ENCODE measurements around the gene SIX5.

SIX5 gene

DNA sequence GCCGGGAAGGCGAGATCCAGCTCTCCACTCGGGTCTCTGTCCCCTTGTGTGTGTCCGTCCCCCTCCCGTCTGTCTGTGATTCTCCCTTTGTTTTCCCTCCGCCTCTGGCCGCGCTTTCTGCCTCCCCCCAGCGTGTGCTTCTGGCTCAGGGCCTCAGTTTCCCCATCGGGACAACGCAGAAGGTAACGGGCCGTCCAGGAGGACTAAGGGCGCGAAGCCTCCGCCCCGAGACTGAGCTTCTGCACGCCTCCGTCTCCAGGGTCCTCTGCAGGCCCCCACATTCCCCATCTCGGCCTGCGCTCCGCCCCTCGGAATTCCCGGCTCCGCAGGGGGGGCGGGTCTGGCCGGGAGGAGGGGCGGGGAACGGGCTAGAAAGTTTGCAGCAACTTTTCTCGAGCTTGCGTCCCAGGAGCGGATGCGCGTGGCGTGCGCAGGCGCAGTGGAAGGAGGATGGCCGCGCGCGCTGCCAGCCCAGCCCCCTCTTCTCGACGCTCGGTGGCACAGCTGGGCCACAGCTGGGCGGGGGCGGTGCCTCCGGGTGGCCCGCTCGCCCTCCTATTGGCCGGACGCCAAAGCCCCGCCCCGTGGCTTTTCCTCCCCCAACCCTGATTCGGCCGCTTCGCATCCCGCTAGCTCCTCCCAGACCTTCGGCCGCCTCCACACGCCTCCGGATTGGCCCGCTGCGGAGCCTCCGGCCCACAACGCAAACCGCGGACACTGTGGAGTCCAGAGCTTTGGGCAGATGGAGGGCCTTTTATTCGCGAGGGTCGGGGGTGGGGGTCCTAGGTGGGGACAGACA, at the start of gene SIX5:
SIX5 (minus strand) TSS at position 269 of the 799 bp plus-strand sequence. CDS start 408 bp downstream, outside the sequence.
- peaks cover 19% of the 10 kb centered on the region for H3K27me3 ChIP-seq
- H3K4me1 ChIP-seq = peaks cover 59% of the 10 kb centered on the region
- peak within 1 kb of the TSS; percentile 82 for H3K9ac ChIP-seq
- no peak for TF ChIP-seq Cebpa-rat (IDR thresholded peaks at IDR 0.05)
- H3K36me3 ChIP-seq = no peaks in the 10 kb centered on the region
- H4K20me1 ChIP-seq = peaks cover 24% of the 10 kb centered on the region
- H3K27ac ChIP-seq = peak within 1 kb of the TSS; percentile 78
- peak within 1 kb of the TSS; percentile 98 for H3K4me2 ChIP-seq
- H3K9me3 ChIP-seq = no peaks in the 10 kb centered on the region
- H3K4me3 ChIP-seq = peak within 1 kb of the TSS; percentile 85

DNA sequence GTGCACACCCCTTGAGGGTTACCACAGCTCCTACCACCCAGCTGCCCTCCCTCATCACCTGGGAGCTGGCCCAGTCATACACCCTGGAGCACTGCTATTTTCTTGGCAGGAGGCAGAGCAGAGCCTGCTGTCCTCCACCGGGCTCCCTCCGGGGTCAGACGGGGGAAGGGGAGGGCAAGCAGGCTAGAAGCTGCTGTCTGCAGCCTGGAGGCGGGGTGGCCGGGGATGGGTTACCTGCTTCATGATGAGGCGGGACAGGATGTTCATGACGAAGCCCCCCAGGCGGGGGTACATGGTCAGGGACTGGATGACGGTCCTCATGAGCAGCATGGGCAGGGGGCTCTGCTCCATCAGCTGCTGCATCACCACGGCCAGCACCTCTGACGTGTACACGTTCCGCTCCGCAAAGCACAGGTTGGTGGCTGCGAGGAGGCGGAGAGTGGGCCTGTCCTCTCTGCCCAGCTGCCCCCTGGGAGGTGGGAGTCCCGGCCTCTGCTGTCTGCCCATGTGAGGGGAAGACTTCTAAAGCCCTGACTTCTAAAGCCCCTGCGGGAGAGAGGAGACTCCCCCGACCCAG, 48.8 kb upstream of the SIX5 start:
- H3K9me3 ChIP-seq = no peaks in the 10 kb centered on the region
- H3K4me2 ChIP-seq = peak overlapping the region; percentile 61
- peaks cover 46% of the 10 kb centered on the region for H3K4me1 ChIP-seq
- no peaks in the 10 kb centered on the region for H3K27me3 ChIP-seq
- H3K27ac ChIP-seq = peak overlapping the region; percentile 44; the same call in 1 of the 2 replicates
- TF ChIP-seq Cebpa-rat (IDR thresholded peaks at IDR 0.05) = no peak
- no peak overlapping the region for H3K9ac ChIP-seq
- H4K20me1 ChIP-seq = peaks cover 13% of the 10 kb centered on the region
- H3K4me3 ChIP-seq = no peak overlapping the region
- H3K36me3 ChIP-seq = peaks cover 46% of the 10 kb centered on the region

DNA sequence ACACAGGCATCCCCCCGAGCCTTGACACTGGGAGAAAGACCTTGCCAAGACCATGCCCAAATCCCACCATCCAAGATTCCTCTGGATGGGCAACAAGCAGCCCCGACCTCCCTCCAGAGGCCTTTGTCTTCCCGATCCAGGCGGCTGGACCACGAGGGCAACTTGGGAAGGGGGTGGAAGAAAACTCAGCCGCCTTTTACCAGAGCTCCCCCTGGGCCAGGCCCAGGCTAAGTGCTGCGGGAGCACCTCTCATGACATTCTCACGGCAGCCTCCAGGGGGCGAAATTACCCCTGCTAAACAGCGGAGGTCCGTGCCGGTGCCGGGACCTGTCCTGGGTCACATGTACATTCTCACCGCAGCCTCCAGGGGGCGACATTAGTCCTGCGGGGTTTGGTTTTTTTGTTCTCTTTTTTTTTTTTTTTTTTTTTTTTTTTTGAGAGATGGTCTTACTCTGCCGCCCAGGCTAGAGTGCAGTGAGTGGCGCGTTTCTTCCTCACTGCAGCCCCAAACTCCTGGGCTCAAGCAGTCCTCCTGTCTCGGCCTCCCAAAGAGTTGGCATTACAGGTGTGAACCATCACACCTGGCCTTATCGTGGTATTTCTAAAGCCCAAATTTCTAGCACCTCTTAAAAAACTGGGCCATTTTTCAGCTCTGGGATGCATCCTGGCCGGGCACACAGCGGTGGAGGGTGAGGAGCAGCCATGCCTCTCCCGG, 48.1 kb upstream of the SIX5 start:
- Histone ChIP-seq H3K4me1 (peaks cover 46% of the 10 kb centered on the region), H3K27ac (peak overlapping the region; percentile 44; the same call in 1 of the 2 replicates), H4K20me1 (peaks cover 13% of the 10 kb centered on the region), H3K4me2 (peak overlapping the region; percentile 90), H3K36me3 (peaks cover 39% of the 10 kb centered on the region), H3K9ac (no peak overlapping the region), H3K4me3 (no peak overlapping the region), H3K9me3 (no peaks in the 10 kb centered on the region), H3K27me3 (no peaks in the 10 kb centered on the region)
- no peak for TF ChIP-seq Cebpa-rat (IDR thresholded peaks at IDR 0.05)

DNA sequence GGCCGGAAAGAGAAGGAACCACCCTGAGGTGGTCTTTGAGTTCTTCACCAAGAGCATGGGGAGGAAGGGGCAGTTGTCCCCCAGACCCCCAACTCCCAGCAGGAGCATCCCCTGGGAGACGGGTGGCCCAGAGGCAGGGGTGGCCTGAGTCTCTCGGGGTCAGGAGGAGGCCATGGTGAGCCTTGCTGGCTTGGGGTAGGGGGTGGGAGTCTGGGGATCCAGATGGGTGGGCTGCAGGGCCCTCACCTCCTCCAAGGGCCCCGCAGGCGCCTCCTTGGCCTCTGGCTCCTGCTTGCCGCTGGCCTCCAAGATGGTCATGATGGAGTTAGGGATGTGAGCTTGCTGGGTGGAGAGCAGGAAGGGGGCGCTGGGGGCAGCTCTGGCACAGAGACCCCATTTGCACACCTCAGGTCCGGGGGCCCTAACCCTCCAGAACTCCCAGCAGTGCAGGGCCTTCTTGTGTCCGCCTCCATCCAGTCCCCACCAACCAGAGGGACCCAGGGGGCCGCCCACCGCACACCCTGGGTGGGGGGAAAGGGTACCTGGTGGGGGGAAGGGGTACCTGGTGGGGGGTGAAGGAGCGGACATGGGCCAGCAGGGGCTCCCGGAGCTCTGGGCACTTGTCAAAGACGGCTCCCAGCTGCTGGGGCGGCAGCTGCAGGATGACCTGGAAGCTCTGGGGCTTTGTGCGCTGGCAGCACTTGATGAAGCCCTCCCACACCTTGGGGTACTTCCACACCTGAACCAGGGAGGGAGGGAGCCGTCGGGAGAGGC, 47.4 kb upstream of the SIX5 start:
- peak overlapping the region; percentile 69 for H3K4me3 ChIP-seq

DNA sequence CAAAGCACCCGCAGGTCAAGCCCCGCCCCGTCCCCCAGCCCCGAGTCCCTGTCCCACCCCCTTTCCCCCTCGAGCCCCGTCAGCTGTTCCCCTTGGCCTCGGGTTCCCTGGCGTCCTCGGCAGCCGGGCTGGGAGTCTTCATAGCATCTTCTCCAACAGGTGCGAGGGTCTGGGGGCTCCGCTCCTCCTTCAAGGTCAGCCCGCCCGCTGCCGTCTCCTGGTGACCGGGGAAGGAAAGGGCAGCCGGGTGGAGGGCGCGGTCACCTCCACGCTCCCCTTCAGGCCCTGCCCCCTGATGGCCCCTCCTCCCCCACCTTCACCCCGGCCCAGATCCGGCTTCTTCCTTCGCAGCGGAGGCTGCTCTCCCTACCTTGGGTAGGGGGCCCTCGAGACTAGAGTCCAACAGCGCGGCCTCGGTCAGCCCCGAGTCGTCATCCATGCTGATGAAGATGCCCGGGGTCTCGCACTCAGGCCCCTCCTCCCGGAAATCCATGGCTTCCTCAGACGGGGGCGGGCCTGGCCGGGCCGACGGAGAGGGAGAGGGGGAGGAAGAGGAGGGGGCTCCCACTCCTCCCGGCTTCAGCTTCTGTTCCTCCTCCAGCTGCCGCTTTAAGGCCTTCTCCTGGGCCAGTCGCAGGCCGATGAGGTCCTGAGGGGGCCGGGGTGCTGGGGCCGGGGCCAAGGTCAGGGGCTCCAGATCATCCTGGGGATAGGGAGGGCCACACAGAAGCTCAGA, 46.6 kb upstream of the SIX5 start:
- peak overlapping the region; percentile 75 for H3K9ac ChIP-seq
- peaks cover 47% of the 10 kb centered on the region for H3K4me1 ChIP-seq
- no peaks in the 10 kb centered on the region for H3K9me3 ChIP-seq
- no peak for TF ChIP-seq Cebpa-rat (IDR thresholded peaks at IDR 0.05)
- H4K20me1 ChIP-seq = peaks cover 13% of the 10 kb centered on the region
- peaks cover 28% of the 10 kb centered on the region for H3K36me3 ChIP-seq
- peak overlapping the region; percentile 62 for H3K27ac ChIP-seq
- peak overlapping the region; percentile 90 for H3K4me2 ChIP-seq
- no peaks in the 10 kb centered on the region for H3K27me3 ChIP-seq
- peak overlapping the region; percentile 69 for H3K4me3 ChIP-seq

More for the DNA sequence above, 47.4 kb upstream of the SIX5 start:
- Histone ChIP-seq H4K20me1 (peaks cover 13% of the 10 kb centered on the region), H3K9ac (peak overlapping the region; percentile 75), H3K27me3 (no peaks in the 10 kb centered on the region), H3K9me3 (no peaks in the 10 kb centered on the region), H3K27ac (peak overlapping the region; percentile 62; the same call in 1 of the 2 replicates), H3K4me1 (peaks cover 46% of the 10 kb centered on the region), H3K4me2 (peak overlapping the region; percentile 90), H3K36me3 (peaks cover 34% of the 10 kb centered on the region)
- TF ChIP-seq Cebpa-rat (IDR thresholded peaks at IDR 0.05) = no peak

DNA sequence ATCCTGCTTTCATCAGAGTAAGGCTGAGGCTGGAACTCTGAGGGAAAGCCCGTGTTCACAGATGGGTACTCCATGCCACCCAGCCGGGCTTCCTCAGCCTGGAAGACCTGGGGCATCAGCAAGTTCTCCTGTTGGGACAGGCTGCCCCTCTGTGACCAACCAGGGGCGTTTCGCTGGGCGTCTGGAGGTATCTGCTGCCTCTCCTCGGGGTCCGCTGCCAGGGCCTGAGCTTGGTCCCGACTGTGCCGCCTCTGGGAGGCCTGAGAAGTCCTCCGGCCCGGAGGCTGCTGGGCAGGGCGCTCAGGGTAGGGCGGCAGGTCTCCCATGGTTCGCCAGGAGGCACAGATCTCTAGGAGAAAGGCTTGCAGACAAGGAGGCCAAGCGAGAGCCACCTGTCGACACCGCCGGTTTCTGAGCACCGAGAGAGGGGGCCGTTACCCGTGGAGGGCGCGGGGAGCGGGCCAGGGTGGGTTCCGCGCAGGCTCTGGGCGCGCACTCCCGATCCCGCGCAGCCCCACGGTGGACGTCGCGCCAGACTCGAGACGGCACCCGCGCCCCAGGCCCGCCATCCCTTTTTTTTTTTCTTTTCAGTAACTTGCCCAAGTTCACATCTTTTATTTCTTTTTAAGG, 45.9 kb upstream of the SIX5 start, which contains the start of gene RSPH6A:
RSPH6A (minus strand) TSS at position 458 of the 630 bp plus-strand sequence; CDS start at position 326, 132 bp downstream.
- Histone ChIP-seq H3K9me3 (no peaks in the 10 kb centered on the region), H3K4me1 (peaks cover 47% of the 10 kb centered on the region), H3K27ac (peak within 1 kb of the TSS; percentile 62), H3K4me3 (peak within 1 kb of the TSS; percentile 69), H3K4me2 (peak within 1 kb of the TSS; percentile 90), H3K27me3 (no peaks in the 10 kb centered on the region), H3K36me3 (peaks cover 22% of the 10 kb centered on the region), H4K20me1 (peaks cover 13% of the 10 kb centered on the region), H3K9ac (peak within 1 kb of the TSS; percentile 75)
- no peak for TF ChIP-seq Cebpa-rat (IDR thresholded peaks at IDR 0.05)

DNA sequence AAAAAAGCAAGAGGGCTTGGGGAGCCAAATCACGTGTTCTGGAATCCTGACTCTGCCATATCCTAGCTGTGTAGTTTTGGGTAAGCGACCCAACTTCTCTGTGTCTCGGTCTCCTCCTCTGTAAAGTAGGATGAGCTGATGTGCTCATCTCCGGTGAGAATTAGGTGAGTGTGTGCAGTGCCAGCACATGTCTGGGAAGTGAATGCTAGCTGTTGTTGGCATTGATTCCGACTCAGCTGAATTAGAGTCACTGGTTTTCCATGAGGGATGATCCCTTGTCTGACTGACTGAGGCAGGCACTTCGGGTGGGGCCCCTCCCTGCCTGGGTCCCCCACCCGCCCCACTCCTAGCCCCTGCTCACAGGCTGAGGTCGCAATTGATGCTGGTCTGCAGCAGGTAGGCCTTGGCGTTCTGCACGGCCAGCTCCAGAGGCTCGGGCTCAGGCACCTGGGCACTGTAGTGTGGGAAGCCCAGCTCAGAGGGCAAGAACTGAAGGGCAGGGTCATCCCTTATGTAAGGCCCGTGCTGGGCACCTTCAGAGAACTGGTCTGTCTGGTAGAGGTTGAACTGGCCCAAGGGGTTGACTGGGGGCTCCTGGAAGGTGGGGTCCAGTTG, 45.2 kb upstream of the SIX5 start:
- H4K20me1 ChIP-seq = peaks cover 13% of the 10 kb centered on the region
- TF ChIP-seq Cebpa-rat (IDR thresholded peaks at IDR 0.05) = no peak

DNA sequence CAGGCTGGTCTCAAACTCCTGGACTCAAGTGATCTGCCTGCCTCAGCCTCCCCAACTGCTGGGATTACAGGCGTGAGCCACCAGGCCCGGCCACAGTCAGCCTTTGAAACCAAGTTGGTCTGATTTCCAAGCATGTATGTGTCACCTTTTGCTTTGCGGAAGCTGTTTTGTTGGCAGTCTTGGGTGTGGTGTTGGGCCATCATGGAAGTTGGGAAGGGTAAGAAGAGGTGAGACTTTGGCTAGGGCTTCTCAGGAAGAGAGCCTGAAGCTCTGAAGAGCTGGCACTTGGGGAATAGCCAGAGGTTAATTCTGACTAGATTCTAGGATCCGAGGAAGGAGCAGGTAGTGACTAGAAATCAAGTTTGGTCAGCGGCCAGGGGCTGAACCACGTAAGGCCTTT, 43.2 kb upstream of the SIX5 start:
- no peaks in the 10 kb centered on the region for H4K20me1 ChIP-seq
- H3K9ac ChIP-seq = no peak overlapping the region
- no peaks in the 10 kb centered on the region for H3K27me3 ChIP-seq
- H3K4me3 ChIP-seq = no peak overlapping the region
- no peak overlapping the region for H3K27ac ChIP-seq
- peaks cover 44% of the 10 kb centered on the region for H3K4me1 ChIP-seq
- no peaks in the 10 kb centered on the region for H3K36me3 ChIP-seq
- no peak for TF ChIP-seq Cebpa-rat (IDR thresholded peaks at IDR 0.05)
- no peaks in the 10 kb centered on the region for H3K9me3 ChIP-seq
- H3K4me2 ChIP-seq = no peak overlapping the region

More for the DNA sequence above, 45.2 kb upstream of the SIX5 start:
- peak overlapping the region; percentile 90 for H3K4me2 ChIP-seq
- no peaks in the 10 kb centered on the region for H3K27me3 ChIP-seq
- peaks cover 15% of the 10 kb centered on the region for H3K36me3 ChIP-seq
- no peak overlapping the region for H3K4me3 ChIP-seq
- H3K4me1 ChIP-seq = peaks cover 51% of the 10 kb centered on the region
- H3K9me3 ChIP-seq = no peaks in the 10 kb centered on the region
- no peak overlapping the region for H3K27ac ChIP-seq
- H3K9ac ChIP-seq = no peak overlapping the region
